ENCODE measurements around the gene ACP3. TPM values are rescaled to one million over a fixed set of nuclear protein-coding genes. Genes with fewer than 3 reads are reported as not detected.
A peak's percentile ranks its signal among the peaks of the same experiment; 100 is the strongest.

The ACP3 gene
- total RNA-seq, 1 experiment from 2014 or later = 14.6 TPM

DNA sequence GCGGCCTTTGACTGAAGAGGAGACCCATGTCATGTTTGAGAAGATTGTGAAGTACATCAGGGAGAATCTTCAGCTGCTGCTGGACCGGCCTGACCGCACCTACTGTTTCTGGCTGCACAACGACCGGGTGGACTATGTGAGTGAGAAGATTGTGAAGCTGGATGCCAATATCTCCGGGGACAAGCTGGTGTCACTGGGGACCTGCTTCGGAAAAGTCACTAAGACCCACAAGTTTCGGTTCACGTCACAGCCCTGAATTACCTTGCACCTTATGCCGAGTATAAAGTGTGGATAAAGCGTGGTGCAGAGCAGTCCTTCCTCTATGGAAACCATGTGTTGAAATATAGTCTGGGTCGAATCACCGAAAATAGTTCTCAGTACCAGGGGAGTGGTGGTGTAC is 84.0 kb downstream of the ACP3 start:
- ChIA-PET POLR2A (ENCODE audit: low non-redundant PET) (no interaction called here), CTCF (no interaction called here)
- Histone ChIP-seq H3K4me1 (ENCODE audit: insufficient read depth, low read length, poor library complexity, severe bottlenecking) (peaks cover 9% of the 10 kb centered on the region), H3K27me3 (replicated peaks; ENCODE audit: insufficient read depth, low read depth, low read length, poor library complexity) (no peaks in the 10 kb centered on the region), H3K36me3 (ENCODE audit: insufficient read depth, low read length, poor library complexity, severe bottlenecking) (no peaks in the 10 kb centered on the region), H3K4me3 (ENCODE audit: low read depth, low read length, poor library complexity, severe bottlenecking) (no peak overlapping the region), H3K27ac (ENCODE audit: low read depth, low read length, poor library complexity, severe bottlenecking) (no peak overlapping the region), H3K9me3 (ENCODE audit: low read depth, low read length, poor library complexity, severe bottlenecking) (no peaks in the 10 kb centered on the region)
- TF ChIP-seq EZH2 (IDR thresholded peaks at IDR 0.05; ENCODE audit: borderline replicate concordance, low read depth, low read length, poor library complexity, severe bottlenecking) = no peak
- TF ChIP-seq, protein P1, sequence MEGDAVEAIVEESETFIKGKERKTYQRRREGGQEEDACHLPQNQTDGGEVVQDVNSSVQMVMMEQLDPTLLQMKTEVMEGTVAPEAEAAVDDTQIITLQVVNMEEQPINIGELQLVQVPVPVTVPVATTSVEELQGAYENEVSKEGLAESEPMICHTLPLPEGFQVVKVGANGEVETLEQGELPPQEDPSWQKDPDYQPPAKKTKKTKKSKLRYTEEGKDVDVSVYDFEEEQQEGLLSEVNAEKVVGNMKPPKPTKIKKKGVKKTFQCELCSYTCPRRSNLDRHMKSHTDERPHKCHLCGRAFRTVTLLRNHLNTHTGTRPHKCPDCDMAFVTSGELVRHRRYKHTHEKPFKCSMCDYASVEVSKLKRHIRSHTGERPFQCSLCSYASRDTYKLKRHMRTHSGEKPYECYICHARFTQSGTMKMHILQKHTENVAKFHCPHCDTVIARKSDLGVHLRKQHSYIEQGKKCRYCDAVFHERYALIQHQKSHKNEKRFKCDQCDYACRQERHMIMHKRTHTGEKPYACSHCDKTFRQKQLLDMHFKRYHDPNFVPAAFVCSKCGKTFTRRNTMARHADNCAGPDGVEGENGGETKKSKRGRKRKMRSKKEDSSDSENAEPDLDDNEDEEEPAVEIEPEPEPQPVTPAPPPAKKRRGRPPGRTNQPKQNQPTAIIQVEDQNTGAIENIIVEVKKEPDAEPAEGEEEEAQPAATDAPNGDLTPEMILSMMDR (conservative IDR thresholded peaks at IDR 0.05; ENCODE audit: low read depth, low read length) = no peak
- BruUV-seq (replicated peaks) = no TSS peak
- no peak for DNase-seq (ENCODE audit: low spot score)
- intact Hi-C loops (cut with micrococcal nuclease; ENCODE audit: unreplicated experiment) = no loop called here

- Histone ChIP-seq H3K4me3 (ENCODE audit: low read depth, low read length, poor library complexity, severe bottlenecking) (no peak overlapping the region), H3K27me3 (replicated peaks; ENCODE audit: insufficient read depth, low read depth, low read length, poor library complexity) (no peaks in the 10 kb centered on the region), H3K36me3 (ENCODE audit: insufficient read depth, low read length, poor library complexity, severe bottlenecking) (no peaks in the 10 kb centered on the region), H3K27ac (ENCODE audit: low read depth, low read length, poor library complexity, severe bottlenecking) (no peak overlapping the region), H3K4me1 (ENCODE audit: insufficient read depth, low read length, poor library complexity, severe bottlenecking) (peaks cover 9% of the 10 kb centered on the region), H3K9me3 (ENCODE audit: low read depth, low read length, poor library complexity, severe bottlenecking) (no peaks in the 10 kb centered on the region)
- TF ChIP-seq EZH2 (IDR thresholded peaks at IDR 0.05; ENCODE audit: borderline replicate concordance, low read depth, low read length, poor library complexity, severe bottlenecking) = no peak
- TF ChIP-seq, protein P1 (conservative IDR thresholded peaks at IDR 0.05; ENCODE audit: low read depth, low read length) = no peak
- ChIA-PET CTCF (no interaction called here), POLR2A (ENCODE audit: low non-redundant PET) (interaction anchor here (0.6 kb wide), 1 partner anchor 8 kb away, joined by 4 read pairs; no protein-coding TSS in a partner anchor)
- DNase-seq (ENCODE audit: low spot score) = peak; percentile 29
- BruUV-seq (replicated peaks) = no TSS peak
- intact Hi-C loops (cut with micrococcal nuclease; ENCODE audit: unreplicated experiment) = no loop called here
Observed at GRCh38 chr3:132404276-132404675, 87.1 kb downstream of the ACP3 start.

DNA sequence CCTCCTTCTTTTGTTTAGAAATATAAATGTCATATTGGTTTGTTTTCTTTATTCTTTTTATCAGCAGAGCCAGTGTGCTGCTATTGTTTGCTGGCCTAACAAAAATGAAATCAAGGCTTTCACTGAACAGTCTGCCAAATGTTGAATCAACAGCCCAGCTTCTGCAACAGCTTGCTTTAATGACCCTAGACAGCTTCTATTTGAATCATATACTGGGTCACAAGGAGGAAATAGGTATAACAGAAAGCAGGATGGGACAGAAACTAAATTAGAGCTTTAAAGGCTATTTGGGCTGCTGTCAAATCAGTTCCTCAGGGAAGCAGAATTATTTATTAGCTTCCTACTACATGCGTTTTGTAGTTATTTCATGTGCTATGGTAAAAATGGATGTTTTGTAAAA is 88.0 kb downstream of the ACP3 start:
- intact Hi-C loops (cut with micrococcal nuclease; ENCODE audit: unreplicated experiment) = no loop called here
- H3K4me3 ChIP-seq (ENCODE audit: low read depth, low read length, poor library complexity, severe bottlenecking) = no peak overlapping the region
- ChIA-PET POLR2A (ENCODE audit: low non-redundant PET) (no interaction called here), CTCF (no interaction called here)
- H3K27me3 ChIP-seq (replicated peaks; ENCODE audit: insufficient read depth, low read depth, low read length, poor library complexity) = no peaks in the 10 kb centered on the region
- H3K27ac ChIP-seq (ENCODE audit: low read depth, low read length, poor library complexity, severe bottlenecking) = no peak overlapping the region
- H3K9me3 ChIP-seq (ENCODE audit: low read depth, low read length, poor library complexity, severe bottlenecking) = no peaks in the 10 kb centered on the region
- DNase-seq (ENCODE audit: low spot score) = no peak
- no peaks in the 10 kb centered on the region for H3K36me3 ChIP-seq (ENCODE audit: insufficient read depth, low read length, poor library complexity, severe bottlenecking)
- BruUV-seq (replicated peaks) = no TSS peak
- TF ChIP-seq, protein P1 (conservative IDR thresholded peaks at IDR 0.05; ENCODE audit: low read depth, low read length) = no peak
- TF ChIP-seq EZH2 (IDR thresholded peaks at IDR 0.05; ENCODE audit: borderline replicate concordance, low read depth, low read length, poor library complexity, severe bottlenecking) = no peak
- H3K4me1 ChIP-seq (ENCODE audit: insufficient read depth, low read length, poor library complexity, severe bottlenecking) = peaks cover 9% of the 10 kb centered on the region
